HepG2 (cell line): Measurements from ENCODE around the gene ZNF581. TPM values are rescaled to one million over a fixed set of nuclear protein-coding genes. Genes with fewer than 3 reads are reported as not detected.

Source experiments
- AGO1 ChIP-seq: fragments of 200-400 bp; formaldehyde crosslinking; IDR thresholded peaks from 2 replicates; pipeline ENCODE4 v1.6.1; 2017; ENCODE audit warnings: mild to moderate bottlenecking, low read depth, low read length, moderate library complexity; ENCODE audit not compliant: poor library complexity, severe bottlenecking
- ATF1 ChIP-seq: IDR thresholded peaks from 2 replicates; pipeline ENCODE4 v1.6.1; 2016; ENCODE audit warnings: mild to moderate bottlenecking, control low read depth
- ATF4 ChIP-seq, 2 experiments: fragments of 450-650 bp in 1 of 2; sonication (generic) in 1 of 2; formaldehyde crosslinking; IDR thresholded peaks; 2 replicates each; pipeline versions ENCODE4 v1.5.0 to v1.8.0; 2020 to 2022; ENCODE audit warnings: mild to moderate bottlenecking in 1 of 2, missing genetic modification reagents in 1 of 2
- ATRX ChIP-seq: sonication (generic); formaldehyde crosslinking; IDR thresholded peaks from 2 replicates; pipeline ENCODE4 v1.4.0; 2020; ENCODE audit warnings: missing genetic modification reagents, borderline replicate concordance
- HDAC1 ChIP-seq: sonication (generic); formaldehyde crosslinking; IDR thresholded peaks from 2 replicates; pipeline ENCODE4 v1.5.1; 2020; ENCODE audit warnings: mild to moderate bottlenecking, missing genetic modification reagents
- KDM5B ChIP-seq: sonication (generic); formaldehyde crosslinking; IDR thresholded peaks from 2 replicates; pipeline ENCODE4 v1.4.0; 2020; ENCODE audit warnings: missing genetic modification reagents, mild to moderate bottlenecking, borderline replicate concordance
- KMT2B ChIP-seq: IDR thresholded peaks from 2 replicates; pipeline ENCODE4 v1.6.1; 2016; ENCODE audit warnings: missing genetic modification reagents, missing compliant biosample characterization
- LCORL ChIP-seq, 2 experiments: fragments of 450-650 bp in 1 of 2; sonication (generic) in 1 of 2; formaldehyde crosslinking in 1 of 2; IDR thresholded peaks; 2 replicates each; pipeline versions ENCODE4 v1.5.0 to v1.6.1; 2017 to 2020; ENCODE audit warnings: antibody characterized with exemption in 1 of 2, missing genetic modification reagents in 1 of 2
- MED13 ChIP-seq: sonication (generic); formaldehyde crosslinking; IDR thresholded peaks from 2 replicates; pipeline ENCODE4 v1.5.0; 2020; ENCODE audit warnings: missing genetic modification reagents
- MNT ChIP-seq: fragments of 450-650 bp; IDR thresholded peaks from 2 replicates; pipeline ENCODE4 v1.6.1; 2016
- THRA ChIP-seq: sonication (generic); formaldehyde crosslinking; IDR thresholded peaks from 2 replicates; pipeline ENCODE4 v1.4.0; 2020; ENCODE audit warnings: missing genetic modification reagents, borderline replicate concordance
- ZNF124 ChIP-seq: sonication (generic); formaldehyde crosslinking; IDR thresholded peaks from 2 replicates; pipeline ENCODE4 v1.4.0; 2020; ENCODE audit warnings: missing genetic modification reagents
- ZNF547 ChIP-seq: sonication (generic); formaldehyde crosslinking; IDR thresholded peaks from 2 replicates; pipeline ENCODE4 v1.5.1; 2020; ENCODE audit warnings: mild to moderate bottlenecking, missing genetic modification reagents
- ZNF552 ChIP-seq: sonication (generic); formaldehyde crosslinking; IDR thresholded peaks from 2 replicates; pipeline ENCODE4 v1.9.0; 2022; ENCODE audit warnings: missing genetic modification reagents, mild to moderate bottlenecking, borderline replicate concordance
- ZNF556 ChIP-seq: sonication (generic); formaldehyde crosslinking; IDR thresholded peaks from 2 replicates; pipeline ENCODE4 v1.4.0; 2020; ENCODE audit warnings: mild to moderate bottlenecking, missing genetic modification reagents, borderline replicate concordance
- ZNF609 ChIP-seq: sonication (generic); formaldehyde crosslinking; IDR thresholded peaks from 2 replicates; pipeline ENCODE4 v1.4.0; 2020; ENCODE audit warnings: mild to moderate bottlenecking, missing genetic modification reagents, borderline replicate concordance
- ZNF720 ChIP-seq: sonication (generic); formaldehyde crosslinking; IDR thresholded peaks from 2 replicates; pipeline ENCODE4 v1.4.0; 2020; ENCODE audit warnings: missing genetic modification reagents
- ZNF724P ChIP-seq: sonication (generic); formaldehyde crosslinking; IDR thresholded peaks from 2 replicates; pipeline ENCODE4 v1.8.0; 2022; ENCODE audit warnings: missing genetic modification reagents, borderline replicate concordance
- ZNF790 ChIP-seq: sonication (generic); formaldehyde crosslinking; IDR thresholded peaks from 2 replicates; pipeline ENCODE4 v1.8.0; 2022; ENCODE audit warnings: missing genetic modification reagents, mild to moderate bottlenecking, borderline replicate concordance
- ZNF841 ChIP-seq: sonication (generic); formaldehyde crosslinking; IDR thresholded peaks from 2 replicates; pipeline ENCODE4 v1.8.1; 2023; ENCODE audit warnings: missing genetic modification reagents, borderline replicate concordance
- polyA plus RNA-seq, 8 experiments: library from polyadenylated mRNA; depleted of rRNA in 3 of 8; stranded (reverse) in 7 of 8; unstranded in 1 of 8; fragments of >200 nt; fragmentation: Illumina TruSeq in 4 of 8; extraction: Trizol in 4 of 8; gene quantifications; 2 replicates each; pipeline versions ENCODE4 v1.2.1 to v1.2.3, GENCODE V29; 2011 to 2016; ENCODE audit warnings: low read depth in 4 of 8, missing spikeins in 1 of 8, mixed read lengths in 1 of 8; ENCODE audit not compliant: insufficient read depth in 1 of 8
- total RNA-seq, 5 experiments: library from RNA; depleted of rRNA; stranded (reverse); fragments of >200 nt; fragmentation: Illumina TruSeq; extraction: Trizol; gene quantifications; 2 replicates each; pipeline ENCODE4 v1.2.3, GENCODE V29; 2016; ENCODE audit warnings: low read depth in 1 of 5

ZNF581 gene
- total and polyA plus RNA-seq, 2 of the 13 experiments (the other 11 are each of a cell fraction or from before 2014, with no cell fraction given), result 19.6 to 49.5 TPM

- TF ChIP-seq THRA (CRISPR knock-in tag) (peak; percentile 48), ATF4 (CRISPR knock-in tag; IDR thresholded peaks at IDR 0.05) (0 out of 4 replicates have a peak, but pooled peaks of 1 of the 2 experiments have one; percentile 54), KDM5B (CRISPR knock-in tag) (peak; percentile 29), LCORL (IDR thresholded peaks at IDR 0.05) (no peak), LCORL (CRISPR knock-in tag; IDR thresholded peaks at IDR 0.05) (peak; percentile 75; the same call in 1 of the 2 replicates), ZNF841 (no peak), ATRX (CRISPR knock-in tag) (no peak), ZNF790 (CRISPR knock-in tag) (no peak; the same call in 1 of the 2 replicates), ZNF547 (CRISPR knock-in tag) (no peak), ZNF720 (no peak), ZNF556 (peak; percentile 62), ZNF724P (CRISPR knock-in tag) (no peak), KMT2B (CRISPR knock-in tag) (peak; percentile 6; the same call in 1 of the 2 replicates), ZNF124 (CRISPR knock-in tag) (peak; percentile 33; the same call in 1 of the 2 replicates), MNT (0 out of 2 replicates have a peak, but pooled peaks have one; percentile 0), ZNF552 (CRISPR knock-in tag) (no peak), ZNF609 (CRISPR knock-in tag) (no peak), HDAC1 (CRISPR knock-in tag) (peak; percentile 91), ATF1 (CRISPR knock-in tag) (no peak), AGO1 (peak; percentile 36), MED13 (no peak)
Observed at GRCh38 chr19:55653651-55654322, 10.3 kb downstream of the ZNF581 start (continued).
